Endothelial cell of umbilical vein (primary cell): ENCODE measurements around the gene PRKCD.

ENCODE experiments used
- EZH2 ChIP-seq: IDR thresholded peaks from 2 replicates; pipeline ENCODE4 v1.6.1; 2012; ENCODE audit warnings: borderline replicate concordance, low read depth, mild to moderate bottlenecking, moderate library complexity, low read length, inconsistent platforms; ENCODE audit not compliant: severe bottlenecking
- POLR2A ChIP-seq: IDR thresholded peaks from 2 replicates; pipeline ENCODE4 v1.6.1; 2012; ENCODE audit warnings: low read depth, mild to moderate bottlenecking, control low read depth, low read length
- POLR2AphosphoS5 ChIP-seq: IDR thresholded peaks from 2 replicates; pipeline ENCODE4 v1.6.1; 2012; ENCODE audit warnings: low read depth, mild to moderate bottlenecking, control low read depth, low read length, moderate library complexity; ENCODE audit not compliant: insufficient read depth
- TF ChIP-seq, protein P1 (sequence below), 2 donors: IDR thresholded peaks; 1 replicate in 1 of 2; 2 replicates in 1 of 2; pipeline ENCODE4 v1.5.1; 2011; ENCODE audit warnings: low read length in 2 of 2, mild to moderate bottlenecking in 2 of 2, moderate library complexity in 2 of 2, control low read depth in 1 of 2, inconsistent platforms in 1 of 2, low read depth in 1 of 2; ENCODE audit not compliant: insufficient read depth in 1 of 2; ENCODE audit errors: extremely low read depth in 1 of 2
- TF ChIP-seq, protein P2 (sequence below): IDR thresholded peaks from 2 replicates; pipeline ENCODE4 v1.6.1; 2011; ENCODE audit not compliant: insufficient read depth, insufficient read length

DNA sequence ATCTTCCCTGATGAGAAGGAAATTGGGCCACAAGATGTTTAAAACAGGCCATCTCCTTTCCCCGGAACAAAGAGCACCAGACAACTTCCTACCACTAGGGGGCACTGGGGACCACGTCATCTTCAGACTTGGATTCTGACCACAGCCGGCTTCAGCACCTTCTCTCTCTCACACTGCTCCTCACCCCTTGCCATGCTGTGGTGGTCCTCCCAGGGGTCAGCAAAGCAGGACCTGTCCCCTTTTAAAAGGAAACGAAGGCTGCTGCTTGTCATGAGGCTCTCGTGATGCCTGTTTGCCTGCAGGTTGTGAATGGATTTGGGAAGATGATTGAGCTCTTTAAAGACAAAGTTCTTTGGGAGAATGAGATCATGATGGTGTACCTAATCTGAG lies 47.0 kb upstream of the PRKCD start:
- TF ChIP-seq, protein P1, sequence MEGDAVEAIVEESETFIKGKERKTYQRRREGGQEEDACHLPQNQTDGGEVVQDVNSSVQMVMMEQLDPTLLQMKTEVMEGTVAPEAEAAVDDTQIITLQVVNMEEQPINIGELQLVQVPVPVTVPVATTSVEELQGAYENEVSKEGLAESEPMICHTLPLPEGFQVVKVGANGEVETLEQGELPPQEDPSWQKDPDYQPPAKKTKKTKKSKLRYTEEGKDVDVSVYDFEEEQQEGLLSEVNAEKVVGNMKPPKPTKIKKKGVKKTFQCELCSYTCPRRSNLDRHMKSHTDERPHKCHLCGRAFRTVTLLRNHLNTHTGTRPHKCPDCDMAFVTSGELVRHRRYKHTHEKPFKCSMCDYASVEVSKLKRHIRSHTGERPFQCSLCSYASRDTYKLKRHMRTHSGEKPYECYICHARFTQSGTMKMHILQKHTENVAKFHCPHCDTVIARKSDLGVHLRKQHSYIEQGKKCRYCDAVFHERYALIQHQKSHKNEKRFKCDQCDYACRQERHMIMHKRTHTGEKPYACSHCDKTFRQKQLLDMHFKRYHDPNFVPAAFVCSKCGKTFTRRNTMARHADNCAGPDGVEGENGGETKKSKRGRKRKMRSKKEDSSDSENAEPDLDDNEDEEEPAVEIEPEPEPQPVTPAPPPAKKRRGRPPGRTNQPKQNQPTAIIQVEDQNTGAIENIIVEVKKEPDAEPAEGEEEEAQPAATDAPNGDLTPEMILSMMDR (IDR thresholded peaks at IDR 0.05; ENCODE audit: extremely low read depth in 1 of 2, insufficient read depth in 1 of 2, low read depth in 1 of 2, low read length in 2 of 2), result peak; percentile 88 to 91
- TF ChIP-seq EZH2, result no peak
- TF ChIP-seq, protein P2, sequence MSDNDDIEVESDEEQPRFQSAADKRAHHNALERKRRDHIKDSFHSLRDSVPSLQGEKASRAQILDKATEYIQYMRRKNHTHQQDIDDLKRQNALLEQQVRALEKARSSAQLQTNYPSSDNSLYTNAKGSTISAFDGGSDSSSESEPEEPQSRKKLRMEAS, result no peak
- TF ChIP-seq POLR2AphosphoS5, result no peak
- TF ChIP-seq POLR2A, result no peak
